HG03439 (cell line): ENCODE data around the gene OR9A2.

Source experiments
- ATAC-seq: cut with Tn5 transposase; IDR thresholded peaks from one replicate; pipeline ENCODE4 v1.9.1; 2021; ENCODE audit warnings: mild to moderate bottlenecking, moderate library complexity; ENCODE audit not compliant: unreplicated experiment

OR9A2 gene, protein sequence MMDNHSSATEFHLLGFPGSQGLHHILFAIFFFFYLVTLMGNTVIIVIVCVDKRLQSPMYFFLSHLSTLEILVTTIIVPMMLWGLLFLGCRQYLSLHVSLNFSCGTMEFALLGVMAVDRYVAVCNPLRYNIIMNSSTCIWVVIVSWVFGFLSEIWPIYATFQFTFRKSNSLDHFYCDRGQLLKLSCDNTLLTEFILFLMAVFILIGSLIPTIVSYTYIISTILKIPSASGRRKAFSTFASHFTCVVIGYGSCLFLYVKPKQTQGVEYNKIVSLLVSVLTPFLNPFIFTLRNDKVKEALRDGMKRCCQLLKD

DNA sequence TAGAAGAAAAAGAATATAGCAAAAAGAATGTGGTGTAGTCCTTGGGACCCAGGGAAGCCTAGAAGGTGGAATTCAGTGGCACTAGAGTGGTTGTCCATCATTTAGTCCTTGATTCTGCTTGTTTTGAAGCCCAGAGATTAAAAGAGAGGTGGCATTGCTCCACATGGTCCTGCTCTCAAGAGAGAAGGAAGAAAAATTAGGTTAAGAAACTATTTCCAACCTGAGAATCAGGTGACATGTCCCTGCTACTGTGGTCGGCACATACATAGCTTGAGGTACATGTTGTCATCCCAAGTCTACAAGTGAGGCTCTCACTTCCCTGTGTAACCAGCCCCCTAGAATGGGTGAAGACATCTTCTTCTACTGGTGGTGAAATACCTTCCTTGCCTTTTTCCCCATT lies at the start of gene OR9A2:
Gene OR9A2 (minus strand): TSS at position 101 of the 400 bp plus-strand sequence. CDS start 0 bp downstream, at position 101.
- no peak for ATAC-seq

GRCh38 chr7:143074141-143074540 lies 47.2 kb upstream of the OR9A2 start:
- ATAC-seq, result no peak

GRCh38 chr7:143073556-143073955 lies 46.6 kb upstream of the OR9A2 start:
- no peak for ATAC-seq

GRCh38 chr7:143069912-143070500 lies 43.1 kb upstream of the OR9A2 start:
- ATAC-seq, result no peak

DNA sequence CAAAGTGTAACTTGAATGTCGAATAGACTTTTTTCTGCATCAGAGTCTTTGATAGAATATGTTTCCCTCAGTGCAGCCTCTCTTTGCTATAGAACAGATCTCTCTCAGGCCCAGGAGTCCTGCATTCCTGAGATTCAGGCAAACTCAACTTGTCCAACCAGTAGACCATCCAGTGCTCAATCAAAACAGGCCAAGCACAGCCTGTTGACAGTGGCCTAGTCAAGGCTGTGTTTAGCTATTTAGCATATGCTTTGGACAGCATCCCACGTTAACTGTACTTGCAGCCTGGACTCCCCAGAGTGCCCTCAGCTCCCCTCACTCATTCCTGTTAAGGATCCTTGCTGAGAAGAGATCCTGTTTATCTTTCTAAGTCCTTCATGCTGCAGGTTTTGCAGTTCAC lies 41.5 kb upstream of the OR9A2 start:
- ATAC-seq, result no peak

DNA sequence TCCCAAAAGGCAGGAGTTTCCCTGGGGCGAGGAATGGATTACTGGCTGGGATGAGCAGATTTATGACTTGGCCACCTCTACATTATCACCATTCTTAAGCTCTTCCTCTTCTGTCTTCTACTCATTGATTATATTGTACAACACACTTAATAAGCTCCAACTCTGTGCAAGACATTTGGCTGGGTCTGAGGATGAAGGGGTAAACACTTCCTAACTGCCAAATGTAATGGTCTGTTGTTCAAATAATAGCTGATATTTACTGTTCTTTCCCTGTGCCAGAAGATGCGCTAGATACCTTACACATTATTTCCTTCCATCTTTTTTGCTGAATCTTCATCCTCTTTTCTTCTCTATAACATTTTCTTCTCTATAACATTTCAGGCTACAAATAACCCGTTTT lies 36.8 kb upstream of the OR9A2 start:
- no peak for ATAC-seq

GRCh38 chr7:143055754-143056153 lies 28.8 kb upstream of the OR9A2 start:
- ATAC-seq, result no peak

- no peak for ATAC-seq
Observed at GRCh38 chr7:143054621-143055020, 27.7 kb upstream of the OR9A2 start.

DNA sequence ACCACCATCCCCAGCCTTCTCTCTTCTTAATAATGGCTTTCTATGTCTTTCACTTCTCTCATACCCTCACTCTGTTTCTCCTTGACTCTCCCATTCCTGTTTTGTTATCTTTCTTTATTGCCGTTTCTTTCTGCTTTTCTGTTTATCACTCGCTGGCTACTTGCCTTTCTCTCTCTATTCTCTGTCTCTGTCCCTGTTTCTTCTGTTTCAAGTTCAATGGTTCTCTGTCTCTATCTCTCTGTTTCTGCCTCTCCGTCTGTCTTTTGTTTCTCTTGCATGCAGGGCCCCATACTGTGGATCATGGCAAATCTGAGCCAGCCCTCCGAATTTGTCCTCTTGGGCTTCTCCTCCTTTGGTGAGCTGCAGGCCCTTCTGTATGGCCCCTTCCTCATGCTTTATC lies 25.1 kb upstream of the OR9A2 start, which contains the start of gene OR6V1:
Gene OR6V1 (plus strand): TSS at position 301 of the 400 bp plus-strand sequence. CDS start 0 bp downstream, at position 301.
- no peak for ATAC-seq

DNA sequence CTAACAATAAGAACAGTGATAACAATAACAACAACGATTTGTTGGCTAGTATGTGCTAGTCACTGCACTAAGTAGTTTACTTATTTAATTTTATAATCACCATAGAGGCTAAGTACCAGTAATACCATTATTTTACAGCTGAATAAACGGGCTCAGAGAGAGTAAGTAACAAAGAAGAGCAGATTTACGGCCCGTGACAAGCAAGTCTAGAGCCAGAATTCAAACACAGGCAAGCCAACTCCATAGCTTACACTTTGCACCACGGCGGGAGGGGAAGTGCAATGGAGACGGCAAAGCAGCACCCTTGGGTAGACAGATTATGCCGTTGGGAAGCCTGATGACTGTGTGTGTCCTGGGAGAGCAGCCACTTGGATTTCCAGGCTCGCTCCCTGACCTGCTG lies 24.0 kb upstream of the OR9A2 start:
- ATAC-seq, result no peak

DNA sequence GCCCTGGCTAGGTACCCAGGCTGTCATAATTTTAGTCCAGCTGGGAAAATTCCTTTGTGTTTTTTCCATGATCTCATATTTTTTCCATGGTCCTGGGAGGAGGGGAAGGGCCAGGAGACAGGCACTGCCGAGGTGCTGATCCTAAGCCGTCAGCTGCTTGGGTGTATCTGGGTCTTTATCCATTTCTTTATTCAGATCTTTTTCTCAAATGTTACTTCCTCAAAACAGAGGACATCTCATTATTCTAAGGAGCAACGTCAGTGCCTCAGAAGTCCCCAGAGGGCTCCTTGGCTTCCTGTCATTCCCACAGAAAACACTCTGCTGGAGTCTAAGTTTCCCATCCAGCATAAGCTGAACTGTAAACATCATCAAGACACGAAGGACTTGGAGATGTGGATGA lies 22.4 kb upstream of the OR9A2 start:
- ATAC-seq, result no peak

DNA sequence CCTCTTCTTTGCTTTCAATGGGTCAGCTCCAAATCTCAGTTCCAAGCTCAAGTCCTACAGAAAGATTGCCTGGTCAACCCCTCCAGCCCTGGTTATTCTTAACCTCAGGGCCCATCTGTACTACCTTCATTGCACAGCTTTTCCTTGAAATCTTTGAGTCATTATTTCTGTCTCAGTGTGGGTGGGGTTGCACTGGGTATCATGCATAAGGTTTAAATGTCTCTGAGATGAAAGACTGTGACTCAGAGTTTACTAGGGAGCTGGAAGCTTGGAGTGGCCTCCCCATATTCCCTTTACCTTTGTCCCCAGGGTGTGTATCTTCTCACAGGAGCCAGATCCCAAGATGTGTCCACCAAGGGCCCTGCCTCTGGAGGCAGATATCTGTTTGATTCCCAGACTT lies 21.9 kb upstream of the OR9A2 start:
- no peak for ATAC-seq

- ATAC-seq, result no peak
Observed at GRCh38 chr7:143047326-143047725, 20.4 kb upstream of the OR9A2 start.

- no peak for ATAC-seq
Observed at GRCh38 chr7:143046426-143046851, 19.5 kb upstream of the OR9A2 start.

DNA sequence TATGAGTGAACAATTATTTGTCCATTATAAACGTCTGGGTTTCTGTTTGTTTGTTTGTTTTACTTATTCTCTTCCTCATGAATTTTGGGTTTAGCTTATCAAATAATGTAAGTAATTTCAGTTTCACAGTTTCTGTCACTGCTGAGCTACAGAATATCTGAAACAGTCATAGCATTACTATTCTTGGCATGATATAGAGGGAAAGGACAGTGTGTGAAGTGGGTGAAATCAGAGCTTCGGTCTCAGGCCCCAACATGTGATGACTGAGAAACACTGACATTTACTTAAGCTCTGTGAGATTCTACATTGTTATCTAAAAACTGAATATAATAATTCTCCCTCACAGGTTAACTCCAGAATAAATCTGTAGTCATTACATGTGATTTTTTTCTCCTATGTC lies 16.5 kb upstream of the OR9A2 start:
- ATAC-seq, result no peak

GRCh38 chr7:143042790-143043271 lies 15.9 kb upstream of the OR9A2 start:
- no peak for ATAC-seq

- no peak for ATAC-seq
Observed at GRCh38 chr7:143042159-143042789, 15.3 kb upstream of the OR9A2 start.

DNA sequence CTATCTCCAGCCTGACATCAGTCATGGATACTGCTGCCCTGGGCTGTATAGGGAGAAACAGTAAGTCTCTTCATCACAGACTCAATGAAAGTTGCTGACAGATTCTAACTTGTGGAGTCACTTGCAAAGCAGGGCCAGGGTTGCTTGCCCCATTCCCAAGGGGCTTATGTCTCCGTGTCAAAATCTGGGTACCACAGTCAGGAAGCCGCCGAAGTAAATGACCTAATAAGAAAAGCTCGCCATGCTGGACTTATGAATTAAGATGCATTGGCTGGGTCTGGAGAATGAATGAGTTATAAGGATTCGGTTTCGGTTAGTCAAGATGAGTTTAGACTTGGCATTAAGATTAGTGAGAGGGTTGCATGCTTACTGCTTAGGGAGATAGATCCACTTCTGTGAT lies 14.4 kb upstream of the OR9A2 start:
- ATAC-seq, result no peak

GRCh38 chr7:143040209-143040715 lies 13.3 kb upstream of the OR9A2 start:
- ATAC-seq, result no peak

- ATAC-seq, result no peak
Observed at GRCh38 chr7:143038635-143039034, 11.7 kb upstream of the OR9A2 start.

DNA sequence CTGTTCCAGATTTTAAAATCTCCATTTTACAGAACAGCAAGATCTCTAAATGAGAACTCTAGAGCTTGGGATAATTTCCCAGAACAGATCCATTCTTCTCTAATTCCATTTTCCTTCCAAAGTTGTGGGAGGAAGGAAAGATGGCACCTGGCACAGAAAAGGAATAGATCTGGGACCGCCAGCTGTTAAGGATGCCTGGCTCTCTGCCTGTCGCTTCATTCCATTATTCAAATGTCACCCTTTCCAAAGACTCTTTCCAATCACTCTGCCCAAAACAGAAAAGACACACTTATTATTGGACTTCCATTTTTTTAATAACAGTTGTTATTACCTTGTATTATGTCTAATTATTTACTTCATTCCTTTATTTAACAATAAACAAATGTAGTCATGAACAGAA lies 751 bp upstream of the OR9A2 start:
- no peak for ATAC-seq

DNA sequence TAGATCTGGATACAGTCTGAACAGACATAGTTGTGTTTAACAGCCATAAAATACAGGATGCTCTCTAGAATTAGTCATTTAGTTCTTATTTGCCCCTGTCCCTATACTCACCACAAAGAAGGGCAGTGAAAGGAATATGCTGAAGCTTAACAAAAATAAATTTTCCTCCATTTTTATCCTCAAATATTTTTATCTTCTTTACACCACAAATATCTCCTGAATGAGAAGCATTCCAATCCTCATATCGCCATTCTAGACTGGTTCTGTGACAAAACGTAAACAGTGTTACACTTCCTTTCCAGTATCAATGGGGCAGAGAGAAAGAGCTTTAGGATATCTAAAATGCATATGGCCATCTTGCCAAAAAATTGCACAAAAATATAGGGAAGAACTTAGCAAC lies 1.6 kb downstream of the OR9A2 start:
- ATAC-seq, result no peak
